ENCODE measurements around the gene ZDHHC11B.
"Not testable (repeated sequence)": the region's sequence is repeated elsewhere in the genome, so short reads cannot be mapped to it uniquely, and the experiment has no call there.

The ZDHHC11B gene

GRCh38 chr5:766666-767431 is 17.7 kb downstream of the ZDHHC11B start:
- DNase-seq: no peak

GRCh38 chr5:765948-766631 is 18.4 kb downstream of the ZDHHC11B start:
- DNase-seq: no peak

GRCh38 chr5:763998-764781 is 20.3 kb downstream of the ZDHHC11B start:
- DNase-seq: no peak

- DNase-seq: no peak
Observed at GRCh38 chr5:763397-763796, 21.1 kb downstream of the ZDHHC11B start.

GRCh38 chr5:762996-763395 is 21.5 kb downstream of the ZDHHC11B start:
- not testable (repeated sequence) for DNase-seq

- no peak for DNase-seq
Observed at GRCh38 chr5:761854-762710, 22.4 kb downstream of the ZDHHC11B start.

GRCh38 chr5:761059-761771 is 23.3 kb downstream of the ZDHHC11B start:
- DNase-seq: no peak

GRCh38 chr5:760363-761058 is 24.0 kb downstream of the ZDHHC11B start:
- no peak for DNase-seq

- DNase-seq: no peak
Observed at GRCh38 chr5:759781-760362, 24.7 kb downstream of the ZDHHC11B start.

- DNase-seq: no peak
Observed at GRCh38 chr5:759111-759751, 25.3 kb downstream of the ZDHHC11B start.

- DNase-seq: no peak
Observed at GRCh38 chr5:758698-759053, 25.9 kb downstream of the ZDHHC11B start.

- DNase-seq: no peak
Observed at GRCh38 chr5:757931-758697, 26.4 kb downstream of the ZDHHC11B start.

- DNase-seq: no peak
Observed at GRCh38 chr5:757346-757930, 27.1 kb downstream of the ZDHHC11B start.

- no peak for DNase-seq
Observed at GRCh38 chr5:756865-757345, 27.6 kb downstream of the ZDHHC11B start.

GRCh38 chr5:756171-756570 is 28.4 kb downstream of the ZDHHC11B start:
- DNase-seq: no peak

GRCh38 chr5:754143-754632 is 30.3 kb downstream of the ZDHHC11B start:
- not testable (repeated sequence) for DNase-seq

GRCh38 chr5:753567-754142 is 30.9 kb downstream of the ZDHHC11B start:
- not testable (repeated sequence) for DNase-seq

GRCh38 chr5:752532-753115 is 31.9 kb downstream of the ZDHHC11B start:
- DNase-seq: not testable (repeated sequence)
